HEK293 (cell line): ENCODE results near the gene ZFP42.

Experiments
- CTCF ChIA-PET: fragments of 350-600 bp; formaldehyde crosslinking; extraction: SDS; loops from one replicate; lab custom pipeline; 2021; ENCODE audit warnings: antibody characterized with exemption; lab: Yijun Ruan, JAX
- POLR2A ChIA-PET: fragments of 300-600 bp; formaldehyde crosslinking; extraction: SDS; loops from one replicate; lab custom pipeline; 2020; ENCODE audit warnings: antibody characterized with exemption, inconsistent platforms; lab: Yijun Ruan, JAX
- H3K27ac ChIP-seq: fragments of 200-500 bp; sonication (Bioruptor generic); 2 replicates; pipeline ENCODE4 v1.5.1; 2014; ENCODE audit warnings: low read depth, low read length, control low read depth, inconsistent platforms; ENCODE audit errors: extremely low read depth
- H3K36me3 ChIP-seq, 2 experiments: fragments of 200-500 bp in 1 of 2; sonication (Bioruptor generic) in 1 of 2; 1 replicate in 1 of 2; 2 replicates in 1 of 2; pipeline ENCODE4 v1.5.1; 2014 to 2017; ENCODE audit warnings: inconsistent platforms in 2 of 2, low read length in 2 of 2; ENCODE audit not compliant: control insufficient read depth in 2 of 2, insufficient read depth in 1 of 2
- H3K4me1 ChIP-seq: fragments of 200-500 bp; sonication (Bioruptor generic); 2 replicates; pipeline ENCODE4 v1.5.1; 2014; ENCODE audit warnings: mild to moderate bottlenecking, low read length, inconsistent platforms; ENCODE audit not compliant: control insufficient read depth, insufficient read depth
- H3K4me3 ChIP-seq: 2 replicates; pipeline ENCODE4 v1.5.1; 2011; ENCODE audit warnings: low read depth, mild to moderate bottlenecking, control low read depth, low read length, moderate library complexity
- H3K9me3 ChIP-seq: fragments of 200-500 bp; sonication (Bioruptor generic); 2 replicates; pipeline ENCODE4 v1.5.1; 2014; ENCODE audit warnings: low read depth, low read length, inconsistent platforms; ENCODE audit not compliant: control insufficient read depth, insufficient read depth
- GFI1B ChIP-seq: fragments of 450-650 bp; formaldehyde crosslinking; IDR thresholded peaks from 2 replicates; pipeline ENCODE4 v1.5.1; 2016; ENCODE audit warnings: missing biosample characterization, missing genetic modification characterization
- KLF17 ChIP-seq: fragments of 450-650 bp; formaldehyde crosslinking; IDR thresholded peaks from 2 replicates; pipeline ENCODE4 v1.5.1; 2016; ENCODE audit warnings: missing biosample characterization, missing genetic modification characterization
- OSR2 ChIP-seq: fragments of 450-650 bp; formaldehyde crosslinking; IDR thresholded peaks from 2 replicates; pipeline ENCODE4 v1.5.1; 2016; ENCODE audit warnings: missing biosample characterization, missing genetic modification characterization
- PRDM6 ChIP-seq: fragments of 450-650 bp; formaldehyde crosslinking; IDR thresholded peaks from 2 replicates; pipeline ENCODE4 v1.5.1; 2017; ENCODE audit warnings: missing biosample characterization, missing genetic modification characterization
- SALL2 ChIP-seq: fragments of 450-650 bp; formaldehyde crosslinking; IDR thresholded peaks from 2 replicates; pipeline ENCODE4 v1.5.0; 2017; ENCODE audit warnings: missing biosample characterization, mild to moderate bottlenecking, missing genetic modification characterization, borderline replicate concordance
- SP7 ChIP-seq: fragments of 450-650 bp; formaldehyde crosslinking; IDR thresholded peaks from 2 replicates; pipeline ENCODE4 v1.5.1; 2016; ENCODE audit warnings: missing biosample characterization, missing genetic modification characterization
- YY1 ChIP-seq: fragments of 450-650 bp; formaldehyde crosslinking; IDR thresholded peaks from 2 replicates; pipeline ENCODE4 v1.5.1; 2018; ENCODE audit warnings: missing biosample characterization, missing genetic modification characterization
- ZBTB26 ChIP-seq: fragments of 450-650 bp; formaldehyde crosslinking; optimal IDR thresholded peaks from 2 replicates; pipeline ENCODE3; 2016; ENCODE audit warnings: missing biosample characterization, mild to moderate bottlenecking, missing genetic modification characterization
- ZNF112 ChIP-seq: fragments of 450-650 bp; formaldehyde crosslinking; IDR thresholded peaks from 2 replicates; pipeline ENCODE4 v1.5.0; 2017; ENCODE audit warnings: missing biosample characterization, missing genetic modification characterization
- ZNF148 ChIP-seq: fragments of 450-650 bp; formaldehyde crosslinking; IDR thresholded peaks from 2 replicates; pipeline ENCODE4 v1.5.0; 2017; ENCODE audit warnings: missing biosample characterization, missing genetic modification characterization, borderline replicate concordance
- ZNF155 ChIP-seq: fragments of 450-650 bp; formaldehyde crosslinking; IDR thresholded peaks from 2 replicates; pipeline ENCODE4 v1.5.1; 2016; ENCODE audit warnings: missing biosample characterization, missing genetic modification characterization
- ZNF223 ChIP-seq: fragments of 450-650 bp; formaldehyde crosslinking; IDR thresholded peaks from 2 replicates; pipeline ENCODE4 v1.5.1; 2016; ENCODE audit warnings: missing biosample characterization, missing genetic modification characterization
- ZNF23 ChIP-seq: fragments of 450-650 bp; formaldehyde crosslinking; IDR thresholded peaks from 2 replicates; pipeline ENCODE4 v1.5.1; 2016; ENCODE audit warnings: missing biosample characterization, missing genetic modification characterization, borderline replicate concordance
- ZNF335 ChIP-seq: fragments of 450-650 bp; formaldehyde crosslinking; conservative IDR thresholded peaks from 2 replicates; pipeline ENCODE4 v1.5.1; 2016; ENCODE audit warnings: missing biosample characterization, missing genetic modification characterization
- ZNF423 ChIP-seq: fragments of 450-650 bp; formaldehyde crosslinking; IDR thresholded peaks from 2 replicates; pipeline ENCODE4 v1.5.1; 2016; ENCODE audit warnings: missing biosample characterization, missing genetic modification characterization
- ZNF433 ChIP-seq: fragments of 450-650 bp; formaldehyde crosslinking; IDR thresholded peaks from 2 replicates; pipeline ENCODE4 v1.5.1; 2016; ENCODE audit warnings: missing biosample characterization, missing genetic modification characterization, low read depth
- ZNF48 ChIP-seq: fragments of 450-650 bp; formaldehyde crosslinking; IDR thresholded peaks from 2 replicates; pipeline ENCODE4 v1.5.1; 2016; ENCODE audit warnings: missing biosample characterization, missing genetic modification characterization
- ZNF513 ChIP-seq: fragments of 450-650 bp; IDR thresholded peaks from 2 replicates; pipeline ENCODE4 v1.5.1; 2018; ENCODE audit warnings: missing biosample characterization, missing genetic modification characterization
- ZNF514 ChIP-seq: fragments of 450-650 bp; formaldehyde crosslinking; IDR thresholded peaks from 2 replicates; pipeline ENCODE4 v1.5.1; 2016; ENCODE audit warnings: missing biosample characterization, missing genetic modification characterization
- ZNF549 ChIP-seq: fragments of 450-650 bp; IDR thresholded peaks from 2 replicates; pipeline ENCODE4 v1.5.1; 2018; ENCODE audit warnings: missing biosample characterization, missing genetic modification characterization, mild to moderate bottlenecking, inconsistent platforms, moderate library complexity
- ZNF571 ChIP-seq: fragments of 450-650 bp; formaldehyde crosslinking; IDR thresholded peaks from 2 replicates; pipeline ENCODE4 v1.5.0; 2017; ENCODE audit warnings: missing biosample characterization, missing genetic modification characterization
- ZNF580 ChIP-seq: fragments of 450-650 bp; formaldehyde crosslinking; IDR thresholded peaks from 2 replicates; pipeline ENCODE4 v1.5.1; 2016; ENCODE audit warnings: missing biosample characterization, missing genetic modification characterization
- ZNF600 ChIP-seq: fragments of 450-650 bp; formaldehyde crosslinking; IDR thresholded peaks from 2 replicates; pipeline ENCODE4 v1.5.1; 2016; ENCODE audit warnings: missing biosample characterization, missing genetic modification characterization
- ZNF670 ChIP-seq: fragments of 450-650 bp; formaldehyde crosslinking; IDR thresholded peaks from 2 replicates; pipeline ENCODE4 v1.5.1; 2016; ENCODE audit warnings: missing biosample characterization, missing genetic modification characterization, low read depth
- ZNF704 ChIP-seq: fragments of 450-650 bp; formaldehyde crosslinking; IDR thresholded peaks from 2 replicates; pipeline ENCODE4 v1.5.1; 2016; ENCODE audit warnings: missing biosample characterization, missing genetic modification characterization
- ZNF76 ChIP-seq: fragments of 450-650 bp; formaldehyde crosslinking; IDR thresholded peaks from 2 replicates; pipeline ENCODE4; 2016; ENCODE audit warnings: low read depth, missing biosample characterization, missing genetic modification characterization, borderline replicate concordance

ZFP42 gene

GRCh38 chr4:188042191-188042590 is 46.6 kb downstream of the ZFP42 start:
- H3K4me1 ChIP-seq: no peaks in the 10 kb centered on the region
- TF ChIP-seq ZNF549 (tag by site-specific recombination): no peak
- TF ChIP-seq SALL2 (tag by site-specific recombination): no peak
- no peak for TF ChIP-seq ZNF223 (tag by site-specific recombination)
- TF ChIP-seq ZNF48 (tag by site-specific recombination): no peak
- no peak for TF ChIP-seq ZNF514 (tag by site-specific recombination)
- no peak for TF ChIP-seq ZNF513 (tag by site-specific recombination)
- TF ChIP-seq OSR2 (tag by site-specific recombination): no peak
- no peak for TF ChIP-seq PRDM6 (tag by site-specific recombination)
- TF ChIP-seq SP7: no peak
- TF ChIP-seq, all 188 proteins: peak for 0
- ChIA-PET POLR2A (interaction anchor here (0.6 kb wide), 1 partner anchor 308 kb away, joined by 4 read pairs; no protein-coding TSS in a partner anchor), CTCF (no interaction called here)
- no peaks in the 10 kb centered on the region for H3K36me3 ChIP-seq
- no peak overlapping the region for H3K27ac ChIP-seq
- no peak overlapping the region for H3K4me3 ChIP-seq
- no peaks in the 10 kb centered on the region for H3K9me3 ChIP-seq

GRCh38 chr4:188043154-188043553 is 47.6 kb downstream of the ZFP42 start:
- H3K36me3 ChIP-seq: no peaks in the 10 kb centered on the region
- no peak overlapping the region for H3K4me3 ChIP-seq
- ChIA-PET CTCF (no interaction called here), POLR2A (no interaction called here)
- H3K4me1 ChIP-seq: no peaks in the 10 kb centered on the region
- TF ChIP-seq ZBTB26 (tag by site-specific recombination) (no peak), KLF17 (tag by site-specific recombination) (no peak), ZNF76 (tag by site-specific recombination) (no peak), ZNF112 (no peak), ZNF423 (tag by site-specific recombination) (no peak), ZNF433 (tag by site-specific recombination) (no peak), ZNF600 (tag by site-specific recombination) (no peak), ZNF148 (tag by site-specific recombination) (no peak), GFI1B (no peak), ZNF670 (tag by site-specific recombination) (no peak), ZNF580 (tag by site-specific recombination) (no peak), ZNF571 (no peak), ZNF335 (tag by site-specific recombination) (no peak), ZNF23 (tag by site-specific recombination) (no peak), ZNF704 (tag by site-specific recombination) (no peak), ZNF155 (tag by site-specific recombination) (no peak), YY1 (tag by site-specific recombination) (no peak)
- no peak overlapping the region for H3K27ac ChIP-seq
- no peaks in the 10 kb centered on the region for H3K9me3 ChIP-seq
